ENCODE data around the gene FADS3. TPM values are rescaled to one million over a fixed set of nuclear protein-coding genes. Genes with fewer than 3 reads are reported as not detected.

Gene FADS3
- total and polyA plus RNA-seq, 2 of the 13 experiments (the other 11 are each of a cell fraction or from before 2014, with no cell fraction given): 13.4 to 23.2 TPM

DNA sequence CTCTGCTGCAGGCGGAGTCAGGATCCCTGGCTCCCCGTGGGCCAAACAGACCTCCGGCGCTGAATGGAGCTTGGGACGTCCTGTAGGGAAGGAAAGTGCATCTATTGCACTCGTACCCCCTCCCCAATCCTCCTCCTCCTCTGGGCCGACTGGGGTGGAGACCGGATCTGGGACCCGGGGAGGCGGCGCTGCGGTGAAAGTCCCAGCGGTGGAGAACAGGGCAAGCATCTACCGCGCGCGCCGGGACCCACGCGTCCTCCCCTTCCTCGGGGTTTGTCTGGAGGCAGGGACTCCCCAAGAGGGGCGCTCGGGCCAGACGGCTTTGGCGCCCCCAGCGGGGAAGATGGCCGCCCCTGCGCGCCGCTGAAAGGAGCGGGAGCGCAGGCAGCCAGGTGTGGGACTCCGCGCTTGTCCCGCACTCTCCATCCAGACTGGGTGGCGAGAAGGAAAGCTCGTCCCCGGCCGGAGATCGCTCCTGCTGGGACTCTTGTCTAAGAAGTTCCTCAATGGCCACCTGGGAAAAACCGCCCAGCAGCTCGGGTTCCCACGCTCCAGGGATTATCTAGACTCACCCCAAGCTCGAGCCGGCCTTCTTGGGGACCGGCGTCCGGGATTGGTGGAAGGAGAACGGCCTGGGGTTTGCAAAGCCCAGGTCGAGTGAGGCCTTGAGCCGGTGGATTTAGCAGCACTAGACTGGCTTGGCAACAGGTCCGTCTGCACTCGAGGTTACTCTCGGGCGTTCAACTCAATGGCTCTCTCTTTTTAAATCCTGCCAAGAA lies 62.5 kb downstream of the FADS3 start (continued):
- TF ChIP-seq, protein P1, sequence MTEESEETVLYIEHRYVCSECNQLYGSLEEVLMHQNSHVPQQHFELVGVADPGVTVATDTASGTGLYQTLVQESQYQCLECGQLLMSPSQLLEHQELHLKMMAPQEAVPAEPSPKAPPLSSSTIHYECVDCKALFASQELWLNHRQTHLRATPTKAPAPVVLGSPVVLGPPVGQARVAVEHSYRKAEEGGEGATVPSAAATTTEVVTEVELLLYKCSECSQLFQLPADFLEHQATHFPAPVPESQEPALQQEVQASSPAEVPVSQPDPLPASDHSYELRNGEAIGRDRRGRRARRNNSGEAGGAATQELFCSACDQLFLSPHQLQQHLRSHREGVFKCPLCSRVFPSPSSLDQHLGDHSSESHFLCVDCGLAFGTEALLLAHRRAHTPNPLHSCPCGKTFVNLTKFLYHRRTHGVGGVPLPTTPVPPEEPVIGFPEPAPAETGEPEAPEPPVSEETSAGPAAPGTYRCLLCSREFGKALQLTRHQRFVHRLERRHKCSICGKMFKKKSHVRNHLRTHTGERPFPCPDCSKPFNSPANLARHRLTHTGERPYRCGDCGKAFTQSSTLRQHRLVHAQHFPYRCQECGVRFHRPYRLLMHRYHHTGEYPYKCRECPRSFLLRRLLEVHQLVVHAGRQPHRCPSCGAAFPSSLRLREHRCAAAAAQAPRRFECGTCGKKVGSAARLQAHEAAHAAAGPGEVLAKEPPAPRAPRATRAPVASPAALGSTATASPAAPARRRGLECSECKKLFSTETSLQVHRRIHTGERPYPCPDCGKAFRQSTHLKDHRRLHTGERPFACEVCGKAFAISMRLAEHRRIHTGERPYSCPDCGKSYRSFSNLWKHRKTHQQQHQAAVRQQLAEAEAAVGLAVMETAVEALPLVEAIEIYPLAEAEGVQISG (CRISPR knock-in tag; IDR thresholded peaks at IDR 0.05): peak; percentile 44
- TF ChIP-seq BRD4 (CRISPR knock-in tag; IDR thresholded peaks at IDR 0.05) (0 out of 2 replicates have a peak, but pooled peaks have one; percentile 38), ZNF124 (CRISPR knock-in tag; IDR thresholded peaks at IDR 0.05) (no peak), NCOA2 (CRISPR knock-in tag; IDR thresholded peaks at IDR 0.05) (no peak), ZNF430 (CRISPR knock-in tag; IDR thresholded peaks at IDR 0.05) (no peak), ZNF138 (CRISPR knock-in tag; IDR thresholded peaks at IDR 0.05; ENCODE audit: low read depth) (no peak), SIN3A (IDR thresholded peaks at IDR 0.05; ENCODE audit: borderline replicate concordance, low read depth, low read length) (no peak), ZSCAN9 (CRISPR knock-in tag; IDR thresholded peaks at IDR 0.05; ENCODE audit: borderline replicate concordance) (no peak), XRCC5 (optimal IDR thresholded peaks at IDR 0.05; ENCODE audit: low read length) (peak; percentile 53), NONO (IDR thresholded peaks at IDR 0.05) (no peak), NONO (CRISPR knock-in tag; conservative IDR thresholded peaks at IDR 0.05) (no peak), ISX (CRISPR knock-in tag; conservative IDR thresholded peaks at IDR 0.05) (0 out of 2 replicates have a peak, but pooled peaks have one; percentile 8), TCF12 (IDR thresholded peaks at IDR 0.05) (no peak), TCF12 (CRISPR knock-in tag; IDR thresholded peaks at IDR 0.05) (no peak), ZNF20 (CRISPR knock-in tag; IDR thresholded peaks at IDR 0.05) (no peak), MTF2 (CRISPR knock-in tag; IDR thresholded peaks at IDR 0.05; ENCODE audit: borderline replicate concordance) (no peak), POLR2A (IDR thresholded peaks at IDR 0.05; ENCODE audit: insufficient read depth in 1 of 2, low read depth in 2 of 2, low read length in 2 of 2) (no peak), ATRX (CRISPR knock-in tag; IDR thresholded peaks at IDR 0.05; ENCODE audit: borderline replicate concordance) (no peak), MIER3 (CRISPR knock-in tag; IDR thresholded peaks at IDR 0.05; ENCODE audit: borderline replicate concordance) (no peak), MAFG (CRISPR knock-in tag; IDR thresholded peaks at IDR 0.05) (no peak)
- TF ChIP-seq, protein P2, sequence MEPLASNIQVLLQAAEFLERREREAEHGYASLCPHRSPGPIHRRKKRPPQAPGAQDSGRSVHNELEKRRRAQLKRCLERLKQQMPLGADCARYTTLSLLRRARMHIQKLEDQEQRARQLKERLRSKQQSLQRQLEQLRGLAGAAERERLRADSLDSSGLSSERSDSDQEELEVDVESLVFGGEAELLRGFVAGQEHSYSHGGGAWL (CRISPR knock-in tag; IDR thresholded peaks at IDR 0.05): no peak; the same call in 1 of the 2 replicates
- TF ChIP-seq, protein P3, sequence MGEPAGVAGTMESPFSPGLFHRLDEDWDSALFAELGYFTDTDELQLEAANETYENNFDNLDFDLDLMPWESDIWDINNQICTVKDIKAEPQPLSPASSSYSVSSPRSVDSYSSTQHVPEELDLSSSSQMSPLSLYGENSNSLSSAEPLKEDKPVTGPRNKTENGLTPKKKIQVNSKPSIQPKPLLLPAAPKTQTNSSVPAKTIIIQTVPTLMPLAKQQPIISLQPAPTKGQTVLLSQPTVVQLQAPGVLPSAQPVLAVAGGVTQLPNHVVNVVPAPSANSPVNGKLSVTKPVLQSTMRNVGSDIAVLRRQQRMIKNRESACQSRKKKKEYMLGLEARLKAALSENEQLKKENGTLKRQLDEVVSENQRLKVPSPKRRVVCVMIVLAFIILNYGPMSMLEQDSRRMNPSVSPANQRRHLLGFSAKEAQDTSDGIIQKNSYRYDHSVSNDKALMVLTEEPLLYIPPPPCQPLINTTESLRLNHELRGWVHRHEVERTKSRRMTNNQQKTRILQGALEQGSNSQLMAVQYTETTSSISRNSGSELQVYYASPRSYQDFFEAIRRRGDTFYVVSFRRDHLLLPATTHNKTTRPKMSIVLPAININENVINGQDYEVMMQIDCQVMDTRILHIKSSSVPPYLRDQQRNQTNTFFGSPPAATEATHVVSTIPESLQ (CRISPR knock-in tag; conservative IDR thresholded peaks at IDR 0.05): no peak
- TF ChIP-seq, protein P4, sequence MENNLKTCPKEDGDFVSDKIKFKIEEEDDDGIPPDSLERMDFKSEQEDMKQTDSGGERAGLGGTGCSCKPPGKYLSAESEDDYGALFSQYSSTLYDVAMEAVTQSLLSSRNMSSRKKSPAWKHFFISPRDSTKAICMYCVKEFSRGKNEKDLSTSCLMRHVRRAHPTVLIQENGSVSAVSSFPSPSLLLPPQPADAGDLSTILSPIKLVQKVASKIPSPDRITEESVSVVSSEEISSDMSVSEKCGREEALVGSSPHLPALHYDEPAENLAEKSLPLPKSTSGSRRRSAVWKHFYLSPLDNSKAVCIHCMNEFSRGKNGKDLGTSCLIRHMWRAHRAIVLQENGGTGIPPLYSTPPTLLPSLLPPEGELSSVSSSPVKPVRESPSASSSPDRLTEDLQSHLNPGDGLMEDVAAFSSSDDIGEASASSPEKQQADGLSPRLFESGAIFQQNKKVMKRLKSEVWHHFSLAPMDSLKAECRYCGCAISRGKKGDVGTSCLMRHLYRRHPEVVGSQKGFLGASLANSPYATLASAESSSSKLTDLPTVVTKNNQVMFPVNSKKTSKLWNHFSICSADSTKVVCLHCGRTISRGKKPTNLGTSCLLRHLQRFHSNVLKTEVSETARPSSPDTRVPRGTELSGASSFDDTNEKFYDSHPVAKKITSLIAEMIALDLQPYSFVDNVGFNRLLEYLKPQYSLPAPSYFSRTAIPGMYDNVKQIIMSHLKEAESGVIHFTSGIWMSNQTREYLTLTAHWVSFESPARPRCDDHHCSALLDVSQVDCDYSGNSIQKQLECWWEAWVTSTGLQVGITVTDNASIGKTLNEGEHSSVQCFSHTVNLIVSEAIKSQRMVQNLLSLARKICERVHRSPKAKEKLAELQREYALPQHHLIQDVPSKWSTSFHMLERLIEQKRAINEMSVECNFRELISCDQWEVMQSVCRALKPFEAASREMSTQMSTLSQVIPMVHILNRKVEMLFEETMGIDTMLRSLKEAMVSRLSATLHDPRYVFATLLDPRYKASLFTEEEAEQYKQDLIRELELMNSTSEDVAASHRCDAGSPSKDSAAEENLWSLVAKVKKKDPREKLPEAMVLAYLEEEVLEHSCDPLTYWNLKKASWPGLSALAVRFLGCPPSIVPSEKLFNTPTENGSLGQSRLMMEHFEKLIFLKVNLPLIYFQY (CRISPR knock-in tag; IDR thresholded peaks at IDR 0.05; ENCODE audit: borderline replicate concordance): no peak
